ENCODE results near the gene NAV2. TPM values are rescaled to one million over a fixed set of nuclear protein-coding genes. Genes with fewer than 3 reads are reported as not detected.

NAV2 gene
- total RNA-seq, 1 experiment from 2014 or later: 46.3 TPM

DNA sequence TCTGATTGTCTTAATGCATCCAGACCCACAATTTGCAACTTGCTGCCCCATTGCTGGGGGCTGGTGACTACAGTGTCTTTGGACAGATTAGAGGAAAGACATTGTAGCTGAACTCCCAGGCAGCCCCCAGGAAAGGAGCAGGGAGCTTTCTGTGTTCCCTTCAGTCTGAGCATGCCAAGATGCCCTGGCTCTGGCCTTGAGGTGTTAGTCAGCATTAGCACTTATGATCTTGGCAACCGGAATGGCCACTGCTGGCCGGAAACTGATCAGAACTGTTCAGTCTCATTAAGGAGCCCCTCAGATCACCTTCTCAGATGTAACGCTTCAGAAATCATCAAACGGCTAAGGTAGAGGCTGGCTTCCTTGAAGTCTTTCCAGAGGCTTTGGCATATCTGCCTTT is 195.2 kb downstream of the NAV2 start:
- Histone ChIP-seq H3K79me2 (ENCODE audit: insufficient read depth, low read length) (no peaks in the 10 kb centered on the region), H3K56ac (ENCODE audit: insufficient read length, low read depth, low read length) (no peak overlapping the region), H3K4ac (ENCODE audit: low read depth, low read length) (no peak overlapping the region), H3K18ac (ENCODE audit: insufficient read length, low read depth, low read length) (no peak overlapping the region), H3K4me2 (ENCODE audit: insufficient read depth, insufficient read length, low read length) (no peak overlapping the region), H3K14ac (ENCODE audit: insufficient read depth, low read length) (no peak overlapping the region), H3K4me1 (ENCODE audit: insufficient read depth, low read length) (peaks cover 7% of the 10 kb centered on the region; the same call in 1 of the 2 replicates), H2BK15ac (ENCODE audit: low read depth, low read length) (no peak overlapping the region), H2BK20ac (ENCODE audit: low read depth, low read length, poor library complexity, severe bottlenecking) (no peak overlapping the region), H4K5ac (ENCODE audit: insufficient read length, low read depth, low read length) (no peak overlapping the region), H2AFZ (ENCODE audit: low read length) (no peak overlapping the region), H3K27ac (ENCODE audit: insufficient read length, low read depth, low read length) (no peak overlapping the region), H2BK12ac (ENCODE audit: insufficient read length, low read depth, low read length) (no peak overlapping the region), H4K20me1 (ENCODE audit: control insufficient read depth, insufficient read depth, insufficient read length) (no peaks in the 10 kb centered on the region), H3K9me3 (ENCODE audit: control insufficient read depth, low read depth, low read length) (no peaks in the 10 kb centered on the region), H4K91ac (ENCODE audit: insufficient read length, low read depth, low read length) (no peak overlapping the region), H2AK5ac (ENCODE audit: insufficient read length, low read length) (no peak overlapping the region), H3K23ac (ENCODE audit: insufficient read length, low read depth, low read length) (no peak overlapping the region), H2BK5ac (ENCODE audit: insufficient read length, low read length) (no peak overlapping the region), H3K79me1 (ENCODE audit: insufficient read depth, low read depth, low read length, poor library complexity, severe bottlenecking) (no peaks in the 10 kb centered on the region), H3K9ac (ENCODE audit: extremely low read depth, insufficient read length, low read length) (no peak overlapping the region), H3K23me2 (ENCODE audit: insufficient read length, low read depth, low read length, poor library complexity, severe bottlenecking) (no peaks in the 10 kb centered on the region), H2BK120ac (ENCODE audit: low read depth, low read length, poor library complexity, severe bottlenecking) (no peak overlapping the region), H3T11ph (ENCODE audit: low read length) (no peak overlapping the region), H3K27me3 (ENCODE audit: insufficient read depth, low read length) (no peaks in the 10 kb centered on the region), H4K8ac (replicated peaks; ENCODE audit: insufficient read length, low read depth, low read length) (no peak overlapping the region)
- no peak for DNase-seq
- TF ChIP-seq, protein P1, sequence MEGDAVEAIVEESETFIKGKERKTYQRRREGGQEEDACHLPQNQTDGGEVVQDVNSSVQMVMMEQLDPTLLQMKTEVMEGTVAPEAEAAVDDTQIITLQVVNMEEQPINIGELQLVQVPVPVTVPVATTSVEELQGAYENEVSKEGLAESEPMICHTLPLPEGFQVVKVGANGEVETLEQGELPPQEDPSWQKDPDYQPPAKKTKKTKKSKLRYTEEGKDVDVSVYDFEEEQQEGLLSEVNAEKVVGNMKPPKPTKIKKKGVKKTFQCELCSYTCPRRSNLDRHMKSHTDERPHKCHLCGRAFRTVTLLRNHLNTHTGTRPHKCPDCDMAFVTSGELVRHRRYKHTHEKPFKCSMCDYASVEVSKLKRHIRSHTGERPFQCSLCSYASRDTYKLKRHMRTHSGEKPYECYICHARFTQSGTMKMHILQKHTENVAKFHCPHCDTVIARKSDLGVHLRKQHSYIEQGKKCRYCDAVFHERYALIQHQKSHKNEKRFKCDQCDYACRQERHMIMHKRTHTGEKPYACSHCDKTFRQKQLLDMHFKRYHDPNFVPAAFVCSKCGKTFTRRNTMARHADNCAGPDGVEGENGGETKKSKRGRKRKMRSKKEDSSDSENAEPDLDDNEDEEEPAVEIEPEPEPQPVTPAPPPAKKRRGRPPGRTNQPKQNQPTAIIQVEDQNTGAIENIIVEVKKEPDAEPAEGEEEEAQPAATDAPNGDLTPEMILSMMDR (conservative IDR thresholded peaks at IDR 0.05): no peak
- no peaks in the 10 kb centered on the region; the same call in 1 of the 2 replicates for H3K27me3 Mint-ChIP-seq (ENCODE audit: low read depth)
- WGBS (ENCODE audit: extremely low coverage, insufficient read length, low lambda C conversion rate): no CpG with 5 or more reads among the region's 4 CpGs
- no peak overlapping the region for H3K27ac Mint-ChIP-seq
- peaks cover 40 to 43% of the 10 kb centered on the region in 2 experiments for H3K4me1 Mint-ChIP-seq
- H3K9me3 Mint-ChIP-seq: no peaks in the 10 kb centered on the region
- H3K4me3 Mint-ChIP-seq: no peak overlapping the region
- peaks cover 1 to 4% (median 3%) of the 10 kb centered on the region in 3 experiments; a peak in 2 of 7 replicates for H3K36me3 Mint-ChIP-seq (ENCODE audit: insufficient read depth in 1 of 3, low read depth in 3 of 3)
